Right lobe of liver (tissue), 4 donors: ENCODE results near the gene CAB39L.

Source experiments
- CTCF ChIP-seq, 4 donors: fragments of 200-600 bp in 3 of 4; fragments of 450-650 bp in 1 of 4; IDR thresholded peaks; one replicate each; pipeline versions ENCODE4 v1.5.1 to v1.8.0; 2016 to 2022; ENCODE audit warnings: antibody characterized with exemption in 4 of 4, mild to moderate bottlenecking in 2 of 4
- POLR2A ChIP-seq: fragments of 450-650 bp; IDR thresholded peaks from one replicate; pipeline ENCODE4 v1.6.1; 2017; ENCODE audit warnings: antibody characterized with exemption, mild to moderate bottlenecking
- donor health status: DM: no; HTN: no; CAD: no.
- donor health status: DM: no; HTN: no; CAD: no.
- donor health status: DM: no; HTN: yes; CAD: no.

- TF ChIP-seq CTCF (IDR thresholded peaks at IDR 0.05), result no peak
- TF ChIP-seq POLR2A, result no peak
Observed at GRCh38 chr13:49320975-49321374, 122.9 kb downstream of the CAB39L start.
